IMR-90 (cell line): ENCODE data around the gene DDN. TPM values are rescaled to one million over a fixed set of nuclear protein-coding genes. Genes with fewer than 3 reads are reported as not detected.

Experiments
- ATAC-seq: fragments of 200-7000 bp; cut with Tn5 transposase; 2 replicates; pipeline ENCODE4 v1.9.1; 2020; ENCODE audit warnings: low read depth, mild to moderate bottlenecking, moderate library complexity
- BruUV-seq: library from RNA; stranded (reverse); fragments of 400-500 nt; replicated peaks from 2 replicates; lab custom pipeline; 2021; lab: Mats Ljungman, UMichigan
- CTCF ChIA-PET: fragments of 300-600 bp; formaldehyde crosslinking; extraction: SDS; loops from one replicate; lab custom pipeline; 2021; ENCODE audit warnings: antibody characterized with exemption; lab: Yijun Ruan, JAX
- POLR2A ChIA-PET: fragments of 300-600 bp; sonication (Branson Sonifier 250); formaldehyde crosslinking; loops from one replicate; lab custom pipeline; 2022; ENCODE audit warnings: antibody characterized with exemption; ENCODE audit not compliant: unreplicated experiment; lab: Charles Lee
- DNase-seq: peaks from one replicate; pipeline ENCODE4 v3.0.0; 2013
- H2AFZ ChIP-seq: replicated peaks from 2 replicates; pipeline ENCODE3; 2013; ENCODE audit warnings: low read length, mild to moderate bottlenecking; ENCODE audit not compliant: poor library complexity
- H2AK5ac ChIP-seq: 2 replicates; pipeline ENCODE4 v1.6.1; 2013; ENCODE audit warnings: low read depth, low read length, inconsistent platforms
- H2AK9ac ChIP-seq: replicated peaks from 2 replicates; pipeline ENCODE3; 2013; ENCODE audit warnings: mild to moderate bottlenecking, low read depth, low read length, moderate library complexity; ENCODE audit not compliant: poor library complexity
- H2BK120ac ChIP-seq: 2 replicates; pipeline ENCODE4 v1.6.1; 2013; ENCODE audit warnings: low read depth, low read length, inconsistent platforms
- H2BK15ac ChIP-seq: 3 replicates; pipeline ENCODE4 v1.6.1; 2013; ENCODE audit warnings: low read depth, low read length, inconsistent platforms
- H2BK20ac ChIP-seq: 2 replicates; pipeline ENCODE4 v1.6.1; 2013; ENCODE audit warnings: low read depth, mild to moderate bottlenecking, inconsistent platforms, low read length, moderate library complexity
- H2BK5ac ChIP-seq: 2 replicates; pipeline ENCODE4 v1.6.1; 2013; ENCODE audit warnings: mild to moderate bottlenecking, low read depth, low read length, inconsistent platforms; ENCODE audit not compliant: poor library complexity, severe bottlenecking
- H3K14ac ChIP-seq: replicated peaks from 2 replicates; pipeline ENCODE4 v1.6.1; 2013; ENCODE audit warnings: low read depth, low read length, inconsistent platforms
- H3K18ac ChIP-seq: 2 replicates; pipeline ENCODE4 v1.6.1; 2013; ENCODE audit warnings: low read depth, low read length, control low read depth
- H3K23ac ChIP-seq: 2 replicates; pipeline ENCODE4 v1.6.1; 2013; ENCODE audit warnings: low read depth, low read length, inconsistent platforms
- H3K27ac ChIP-seq: 2 replicates; pipeline ENCODE4 v1.5.1; 2013; ENCODE audit warnings: mild to moderate bottlenecking, control low read depth, low read length; ENCODE audit not compliant: insufficient read depth
- H3K27me3 ChIP-seq: 2 replicates; pipeline ENCODE4 v1.6.1; 2013; ENCODE audit warnings: low read length; ENCODE audit not compliant: control insufficient read depth, insufficient read depth
- H3K36me3 ChIP-seq: 2 replicates; pipeline ENCODE4 v1.6.1; 2013; ENCODE audit warnings: low read length, mixed read lengths; ENCODE audit not compliant: control insufficient read depth, insufficient read depth
- H3K4ac ChIP-seq: 2 replicates; pipeline ENCODE4 v1.6.1; 2013; ENCODE audit warnings: low read depth, low read length, inconsistent platforms
- H3K4me1 ChIP-seq: 2 replicates; pipeline ENCODE4 v1.6.1; 2013; ENCODE audit warnings: low read length, mixed read lengths; ENCODE audit not compliant: control insufficient read depth, insufficient read depth
- H3K4me2 ChIP-seq: 2 replicates; pipeline ENCODE4 v1.6.1; 2013; ENCODE audit warnings: low read depth, mild to moderate bottlenecking, control low read depth, low read length, moderate library complexity
- H3K4me3 ChIP-seq: 2 replicates; pipeline ENCODE4 v1.5.1; 2013; ENCODE audit warnings: low read depth, mild to moderate bottlenecking, control low read depth, low read length, moderate library complexity; ENCODE audit not compliant: insufficient read depth
- H3K56ac ChIP-seq: 2 replicates; pipeline ENCODE4 v1.6.1; 2013; ENCODE audit warnings: low read length, inconsistent platforms; ENCODE audit not compliant: insufficient read depth; ENCODE audit errors: extremely low read depth
- H3K79me1 ChIP-seq, 2 experiments: 2 replicates each; pipeline ENCODE4 v1.6.1; 2013; ENCODE audit warnings: low read length in 2 of 2, inconsistent platforms in 1 of 2, low read depth in 1 of 2
- H3K9ac ChIP-seq: 2 replicates; pipeline ENCODE4 v1.6.1; 2013; ENCODE audit warnings: low read depth, low read length, control low read depth
- H3K9me1 ChIP-seq: 2 replicates; pipeline ENCODE4 v1.6.1; 2013; ENCODE audit warnings: low read length, inconsistent platforms; ENCODE audit not compliant: insufficient read depth
- H3K9me3 ChIP-seq: 2 replicates; pipeline ENCODE4 v1.6.1; 2013; ENCODE audit warnings: low read length; ENCODE audit not compliant: control insufficient read depth, insufficient read depth
- H4K20me1 ChIP-seq: 2 replicates; pipeline ENCODE4 v1.6.1; 2013; ENCODE audit warnings: low read length, inconsistent platforms; ENCODE audit not compliant: insufficient read depth
- H4K5ac ChIP-seq: 2 replicates; pipeline ENCODE4 v1.6.1; 2013; ENCODE audit warnings: mild to moderate bottlenecking, low read depth, low read length, control low read depth
- H4K8ac ChIP-seq, 2 experiments: 2 replicates each; pipeline ENCODE4 v1.6.1; 2013; ENCODE audit warnings: low read depth in 2 of 2, low read length in 2 of 2, control low read depth in 1 of 2, inconsistent platforms in 1 of 2
- H4K91ac ChIP-seq: 2 replicates; pipeline ENCODE4 v1.6.1; 2013; ENCODE audit warnings: low read depth, low read length, inconsistent platforms; ENCODE audit not compliant: insufficient read depth
- CHD1 ChIP-seq: IDR thresholded peaks from 2 replicates; pipeline ENCODE4 v1.6.1; 2012; ENCODE audit warnings: low read depth, low read length, improper control_type of control experiment
- MAZ ChIP-seq: IDR thresholded peaks from 2 replicates; pipeline ENCODE4 v1.6.1; 2012; ENCODE audit warnings: low read depth, mild to moderate bottlenecking, low read length, improper control_type of control experiment, moderate library complexity, borderline replicate concordance
- MXI1 ChIP-seq: IDR thresholded peaks from 2 replicates; pipeline ENCODE4 v1.6.1; 2012; ENCODE audit warnings: low read depth, mild to moderate bottlenecking, low read length, moderate library complexity, borderline replicate concordance
- NFE2L2 ChIP-seq: fragments of 150-350 bp; IDR thresholded peaks from 2 replicates; pipeline ENCODE4 v1.6.1; 2016; ENCODE audit warnings: low read depth, mild to moderate bottlenecking, low read length
- RAD21 ChIP-seq: IDR thresholded peaks from 2 replicates; pipeline ENCODE4 v1.6.1; 2012; ENCODE audit warnings: low read length, improper control_type of control experiment
- RFX5 ChIP-seq: IDR thresholded peaks from 2 replicates; pipeline ENCODE4 v1.8.0; 2012; ENCODE audit warnings: low read depth, mild to moderate bottlenecking, low read length, moderate library complexity
- whole genome bisulfite sequencing, 2 experiments: methylation state at CpG; one replicate each; pipeline versions ENCODE4 v1.1.5 to v1.1.7; 2013; ENCODE audit warnings: missing lambda C conversion rate in 2 of 2; ENCODE audit not compliant: insufficient read length in 1 of 2; ENCODE audit errors: extremely low coverage in 2 of 2; 5-methylcytosine and 5-hydroxymethylcytosine counted together
- dilution Hi-C: fragments of 300-500 bp; cut with HindIII; formaldehyde crosslinking; loops from one replicate; pipeline ENCODE4 v1.14.3; 2018; ENCODE audit warnings: low sequenced_read_pairs; ENCODE audit not compliant: unreplicated experiment
- in situ Hi-C: fragments of 300-500 bp; cut with MboI; formaldehyde crosslinking; loops from 3 replicates; pipeline ENCODE4 v1.14.3; 2019; ENCODE audit warnings: low sequenced_read_pairs, inconsistent platforms, mixed read lengths
- intact Hi-C: fragments of 100-400 bp; cut with micrococcal nuclease; formaldehyde crosslinking; loops from 2 replicates; pipeline ENCODE4 v1.10.0; 2022
- polyA plus RNA-seq, 3 experiments: library from polyadenylated mRNA; depleted of rRNA; stranded (reverse); fragments of >200 nt; gene quantifications; 2 replicates each; pipeline ENCODE4 v1.2.3, GENCODE V29; 2012; ENCODE audit warnings: low replicate concordance in 1 of 3
- total RNA-seq: library from RNA; depleted of rRNA; stranded (reverse); fragments of >200 nt; gene quantifications from 2 replicates; pipeline ENCODE4 v1.2.3, GENCODE V29; 2012

The DDN gene
- total and polyA plus RNA-seq, 2 of the 4 experiments (the other 2 are of a cell fraction), result 0.18 to 0.21 TPM

- TF ChIP-seq MAZ (peak; percentile 88), RFX5 (no peak), RAD21 (0 out of 2 replicates have a peak, but pooled peaks have one; percentile 16)
Measured at GRCh38 chr12:49018261-49019119, 19.3 kb upstream of the DDN start, which contains the start of gene PRKAG1 (continued).

- H2BK20ac ChIP-seq, result no peak overlapping the region
- H2BK15ac ChIP-seq, result no peak overlapping the region
- H3K4me1 ChIP-seq, result peaks cover 3% of the 10 kb centered on the region
- H3K36me3 ChIP-seq, result peaks cover 21% of the 10 kb centered on the region
- peak overlapping the region; percentile 50 for H2BK5ac ChIP-seq
- H3K56ac ChIP-seq, result peak overlapping the region; percentile 84
- H2AK9ac ChIP-seq, result peak overlapping the region; percentile 93
- peaks cover 8% of the 10 kb centered on the region; the same call in 1 of the 2 replicates for H4K20me1 ChIP-seq
- 0 out of 2 replicates have a peak overlapping the region, but pooled peaks have one; percentile 1 for H2BK120ac ChIP-seq
- H4K8ac ChIP-seq, result peak overlapping the region; percentile 91 to 100
- H3K18ac ChIP-seq, result peak overlapping the region; percentile 7
- no peaks in the 10 kb centered on the region for H3K9me3 ChIP-seq
- peaks cover 4% of the 10 kb centered on the region for H3K9me1 ChIP-seq
- no peaks in the 10 kb centered on the region for H3K27me3 ChIP-seq
- in situ Hi-C loops (no loop called here), dilution Hi-C loops (no loop called here), intact Hi-C loops (no loop called here)
- 4% methylated on average over 5 of the region's 8 CpGs; no CpG with 5 or more reads in 1 of the 2 experiments for WGBS, 2 experiments
- peak overlapping the region; percentile 90 for H3K9ac ChIP-seq
- peak overlapping the region; percentile 78 for H4K91ac ChIP-seq
- H3K14ac ChIP-seq, result peak overlapping the region; percentile 91
- ChIA-PET POLR2A (no interaction called here), CTCF (interaction anchor here (0.6 to 1.0 kb wide), 2 partner anchors 10 to 12 kb away, joined by 3 to 5 read pairs; no protein-coding TSS in a partner anchor)
- TF ChIP-seq CHD1 (no peak), NFE2L2 (no peak), MXI1 (0 out of 2 replicates have a peak, but pooled peaks have one; percentile 18)
- peak overlapping the region; percentile 94 for H3K23ac ChIP-seq
- peak overlapping the region; percentile 93 for H2AFZ ChIP-seq
- peak overlapping the region; percentile 88 for H3K27ac ChIP-seq
- peak overlapping the region; percentile 96 for H2AK5ac ChIP-seq
- peak overlapping the region; percentile 31 for H4K5ac ChIP-seq
- peak overlapping the region; percentile 93 for H3K4me2 ChIP-seq
- peak overlapping the region; percentile 91 for H3K4ac ChIP-seq
- DNase-seq (peak; percentile 46), ATAC-seq (peak; percentile 19)
- H3K79me1 ChIP-seq, result peaks cover 32 to 51% of the 10 kb centered on the region in 2 experiments
- peak overlapping the region; percentile 71 for H3K4me3 ChIP-seq
- no TSS peak for BruUV-seq
Measured at GRCh38 chr12:49017891-49018260, 18.7 kb upstream of the DDN start.
